GM18870 (cell line): ENCODE results near the gene KDM2A.
"Not testable (repeated sequence)": the region's sequence is repeated elsewhere in the genome, so short reads cannot be mapped to it uniquely, and the experiment has no call there.

Experiments used
- ATAC-seq: cut with Tn5 transposase; IDR thresholded peaks from one replicate; pipeline ENCODE4 v1.9.1; 2021; ENCODE audit warnings: moderate library complexity; ENCODE audit not compliant: unreplicated experiment

KDM2A gene

DNA sequence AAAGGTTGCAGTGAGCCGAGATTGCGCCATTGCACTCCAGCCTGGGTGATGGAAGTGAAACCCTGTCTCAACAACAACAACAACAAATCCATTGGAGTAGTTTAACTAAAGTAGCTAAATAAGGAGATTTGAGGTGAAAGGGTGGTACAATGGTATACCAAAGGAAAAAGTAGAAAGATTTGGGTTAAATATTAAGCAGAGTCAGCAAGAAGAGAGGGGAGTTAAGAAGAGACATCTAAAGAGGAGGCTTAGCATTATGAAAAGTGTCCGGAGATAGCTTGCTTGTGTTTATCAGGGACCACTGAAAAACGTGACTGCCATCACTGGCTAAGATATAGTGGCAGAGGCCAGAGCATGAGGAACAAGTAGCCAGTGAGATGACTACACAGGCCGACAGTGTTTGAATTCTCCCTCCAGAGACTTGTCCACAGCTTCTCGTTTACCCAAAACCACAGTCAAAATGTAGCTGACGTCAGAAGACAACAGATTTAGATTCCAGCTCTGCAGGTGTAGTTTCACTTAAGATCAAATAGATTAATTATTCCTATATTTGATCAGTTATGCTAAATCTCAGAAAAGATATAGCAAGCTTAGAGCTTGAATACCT, 114.6 kb downstream of the KDM2A start:
- no peak for ATAC-seq

DNA sequence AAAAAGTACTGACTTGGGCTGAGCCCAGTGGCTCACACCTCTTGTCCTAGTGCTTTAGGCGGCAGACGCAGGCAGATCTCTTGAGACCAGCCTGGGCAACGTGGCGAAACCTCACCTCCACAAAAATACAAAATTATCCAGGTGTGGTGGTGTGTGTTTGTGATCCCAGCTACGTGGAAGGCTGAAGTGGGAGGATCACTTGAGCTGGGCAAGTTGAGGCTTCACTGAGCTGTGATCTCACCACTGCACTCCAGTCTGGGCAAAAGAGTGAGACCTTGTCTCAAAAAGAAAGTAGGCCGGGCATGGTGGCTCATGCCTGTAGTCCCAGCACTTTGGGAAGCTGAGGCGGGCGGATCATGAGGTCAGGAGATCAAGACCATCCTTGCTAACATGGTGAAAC, 115.5 kb downstream of the KDM2A start:
- ATAC-seq: not testable (repeated sequence)

DNA sequence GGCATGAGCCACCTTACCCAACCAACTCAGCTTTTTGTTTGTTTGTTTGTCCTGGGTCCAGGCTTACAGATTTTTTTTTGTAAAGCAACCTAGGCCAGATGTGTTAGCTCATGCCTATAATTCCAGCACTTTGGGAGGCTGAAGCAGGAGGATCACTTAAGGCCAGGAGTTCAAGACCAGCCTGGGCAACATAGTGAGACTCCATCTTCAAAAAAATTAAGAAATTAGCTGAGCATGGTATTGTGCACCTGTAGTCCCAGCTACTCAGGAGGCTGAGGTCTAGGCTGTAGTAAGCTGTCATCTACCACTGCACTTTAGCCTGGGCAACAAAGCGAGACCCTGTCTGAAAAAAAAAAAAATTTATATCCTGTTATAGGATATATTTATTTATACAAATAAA, 118.5 kb downstream of the KDM2A start:
- ATAC-seq: no peak

DNA sequence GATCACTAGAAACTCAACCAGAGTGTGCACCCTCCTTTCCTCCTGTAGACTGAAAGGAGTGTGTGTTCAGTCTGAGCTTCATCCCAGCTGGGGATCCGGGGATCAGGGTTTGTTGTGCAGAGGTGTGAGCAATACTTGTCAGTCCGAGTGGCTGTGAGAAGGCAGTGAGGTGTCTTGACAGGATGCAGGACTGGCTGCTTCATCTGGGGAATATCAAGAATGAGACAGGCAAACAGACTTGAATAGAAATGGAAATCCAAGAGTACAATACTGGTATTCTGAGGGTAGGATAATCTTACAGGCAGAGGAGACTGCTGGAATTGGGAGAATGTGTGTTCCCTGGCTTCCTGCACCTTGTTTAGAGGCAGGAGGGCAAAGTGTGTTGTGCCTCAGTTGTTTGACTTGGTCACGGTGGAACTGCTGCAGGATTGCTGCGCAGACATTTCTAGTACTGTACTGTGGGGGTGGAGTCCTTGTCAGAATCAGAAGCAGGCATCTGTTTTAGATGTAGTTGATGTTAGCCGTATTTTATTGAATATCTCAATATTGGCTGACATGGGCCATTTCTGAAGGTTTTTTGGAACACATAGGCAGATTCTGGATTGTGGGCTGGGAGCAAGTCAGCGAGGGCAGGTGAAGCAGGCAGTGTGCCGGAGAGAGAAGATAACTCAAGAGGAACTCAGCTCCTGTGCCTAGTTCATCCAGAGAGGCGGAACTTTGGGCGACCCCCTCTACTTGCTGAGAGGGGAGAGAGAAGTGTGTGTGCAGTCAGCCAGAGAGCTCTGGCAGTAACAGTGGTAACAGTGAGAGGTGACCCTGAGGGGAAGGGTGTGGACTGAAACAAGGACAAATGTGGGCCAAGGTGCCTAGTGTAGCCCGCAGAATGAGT, 120.1 kb downstream of the KDM2A start:
- ATAC-seq: no peak

DNA sequence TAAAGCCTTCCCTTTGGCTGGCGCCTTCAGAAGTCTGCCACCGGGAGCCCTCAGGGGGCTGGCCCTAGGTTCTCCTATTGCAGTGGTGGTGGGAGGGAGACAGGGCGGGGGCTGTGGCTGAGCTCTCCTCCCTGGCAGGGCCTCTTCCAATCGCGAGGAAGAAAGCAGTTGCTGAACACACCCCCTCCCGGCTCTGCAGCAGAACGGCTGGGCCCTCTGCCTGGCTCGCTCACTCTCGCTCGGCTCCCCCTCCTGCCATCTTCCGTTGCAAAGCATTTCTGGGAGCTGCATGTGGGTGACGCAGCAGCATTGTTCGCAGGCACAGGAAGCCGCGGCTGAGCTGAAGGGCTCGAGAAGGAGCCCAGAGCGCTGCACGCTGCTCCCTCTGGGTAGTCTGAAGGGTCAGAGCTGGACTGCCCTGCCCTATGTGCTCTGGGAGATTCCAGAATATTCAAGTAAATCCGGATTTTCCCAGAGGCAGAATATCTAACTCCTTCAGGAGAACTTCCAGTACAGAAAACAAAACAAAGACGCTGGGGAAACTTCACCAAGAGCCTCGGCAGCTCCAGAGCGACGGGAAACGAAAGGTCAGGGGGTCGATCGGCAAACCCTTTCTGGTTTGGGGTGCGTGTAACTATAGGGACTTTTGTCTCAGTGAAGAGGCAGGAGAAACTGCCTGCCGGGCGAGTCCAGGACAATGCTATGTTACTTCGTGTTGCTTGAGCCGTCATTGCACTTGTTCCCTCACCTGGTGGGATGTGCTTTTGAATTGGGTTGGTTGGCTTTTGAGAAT, 120.9 kb downstream of the KDM2A start:
- peak; percentile 70 for ATAC-seq

DNA sequence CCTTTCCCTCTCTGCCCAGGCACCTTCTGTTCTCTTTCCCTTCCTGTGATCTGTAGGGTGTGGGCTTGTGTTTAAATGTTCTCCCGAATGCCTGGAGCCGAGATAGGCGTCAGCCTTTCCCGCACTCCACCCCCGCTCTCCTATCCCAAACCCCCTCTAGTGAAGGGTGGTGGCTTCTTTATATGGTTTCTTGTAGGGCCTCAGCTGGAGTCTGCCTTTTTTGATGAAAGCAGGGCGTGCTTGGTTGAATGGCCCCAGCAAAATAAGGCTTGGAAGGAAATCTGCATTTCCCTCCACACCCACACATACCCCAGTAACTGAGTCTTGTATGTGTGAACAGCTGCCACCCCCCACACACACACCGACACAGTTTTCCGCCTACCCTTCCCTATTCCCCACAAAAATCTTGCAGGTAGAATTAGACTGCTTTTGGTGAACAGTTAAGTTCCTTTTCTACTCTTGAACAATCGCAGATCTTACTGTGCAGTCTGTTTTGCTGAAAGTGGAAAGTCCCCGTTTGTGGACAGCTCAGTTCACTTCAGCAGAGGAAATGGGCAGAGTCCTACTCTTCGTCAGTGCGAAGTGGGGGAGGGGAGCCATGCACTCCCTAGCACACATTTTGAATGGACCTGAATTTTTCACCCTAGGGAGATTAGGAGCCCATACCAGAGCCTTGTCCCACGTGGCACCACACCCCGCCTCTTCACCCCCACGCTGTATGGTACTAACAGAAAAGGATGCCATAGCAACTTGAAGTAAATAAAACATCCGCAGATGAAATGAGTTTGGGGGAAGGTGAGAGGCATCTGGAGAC, 121.7 kb downstream of the KDM2A start:
- ATAC-seq: no peak

DNA sequence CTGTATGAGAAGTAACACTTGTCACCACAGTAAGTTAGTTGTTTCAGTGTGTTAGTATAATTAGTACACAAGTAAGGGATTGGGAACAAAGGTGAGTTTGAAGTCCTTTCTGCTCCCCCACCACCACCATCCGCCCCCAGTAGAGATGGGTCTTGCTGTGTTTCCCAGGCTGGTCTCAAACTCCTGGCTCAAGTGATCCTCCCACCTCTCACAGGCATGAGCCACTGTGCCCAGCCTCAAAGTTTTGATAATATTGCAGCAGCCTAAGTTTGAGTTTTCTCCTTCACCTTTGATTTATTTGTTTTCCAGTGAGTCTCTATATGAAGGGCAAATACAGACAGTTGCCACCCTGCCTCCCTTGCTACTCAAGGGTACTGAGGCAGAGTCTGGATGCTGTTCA, 123.5 kb downstream of the KDM2A start:
- ATAC-seq: no peak

DNA sequence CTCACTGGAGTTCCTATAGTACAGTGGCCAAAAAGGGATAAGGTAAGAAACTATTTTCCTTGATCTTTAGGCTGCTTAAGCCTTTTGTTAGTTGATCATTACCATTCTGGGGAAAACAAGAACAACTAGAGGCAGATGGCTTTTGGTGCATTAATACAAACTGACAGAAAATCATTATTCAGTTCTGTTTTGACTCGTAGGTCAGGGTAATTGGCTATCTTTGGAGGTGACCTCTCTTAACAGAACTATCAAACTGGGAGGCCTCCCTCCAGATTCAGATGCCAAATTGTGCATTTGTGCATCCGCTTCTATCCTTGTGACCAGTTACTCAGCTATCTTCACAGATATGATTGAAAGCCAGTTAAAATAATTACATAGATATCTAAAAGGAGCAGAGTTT, 124.0 kb downstream of the KDM2A start:
- no peak for ATAC-seq

DNA sequence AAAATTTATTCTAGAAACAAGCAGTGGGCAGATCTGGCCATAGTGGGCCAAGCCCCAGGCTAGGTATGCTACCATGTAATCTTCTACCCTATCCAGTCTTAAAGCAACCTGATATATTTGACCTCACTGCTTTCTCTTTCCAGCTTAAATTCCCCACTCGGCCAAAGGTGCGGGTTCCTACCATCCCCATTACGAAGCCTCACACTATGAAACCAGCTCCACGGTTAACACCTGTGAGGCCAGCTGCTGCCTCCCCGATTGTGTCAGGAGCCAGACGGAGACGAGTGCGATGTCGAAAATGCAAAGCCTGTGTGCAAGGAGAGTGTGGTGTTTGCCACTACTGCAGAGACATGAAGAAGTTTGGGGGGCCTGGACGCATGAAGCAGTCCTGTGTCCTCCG, 126.0 kb downstream of the KDM2A start:
- ATAC-seq: no peak

DNA sequence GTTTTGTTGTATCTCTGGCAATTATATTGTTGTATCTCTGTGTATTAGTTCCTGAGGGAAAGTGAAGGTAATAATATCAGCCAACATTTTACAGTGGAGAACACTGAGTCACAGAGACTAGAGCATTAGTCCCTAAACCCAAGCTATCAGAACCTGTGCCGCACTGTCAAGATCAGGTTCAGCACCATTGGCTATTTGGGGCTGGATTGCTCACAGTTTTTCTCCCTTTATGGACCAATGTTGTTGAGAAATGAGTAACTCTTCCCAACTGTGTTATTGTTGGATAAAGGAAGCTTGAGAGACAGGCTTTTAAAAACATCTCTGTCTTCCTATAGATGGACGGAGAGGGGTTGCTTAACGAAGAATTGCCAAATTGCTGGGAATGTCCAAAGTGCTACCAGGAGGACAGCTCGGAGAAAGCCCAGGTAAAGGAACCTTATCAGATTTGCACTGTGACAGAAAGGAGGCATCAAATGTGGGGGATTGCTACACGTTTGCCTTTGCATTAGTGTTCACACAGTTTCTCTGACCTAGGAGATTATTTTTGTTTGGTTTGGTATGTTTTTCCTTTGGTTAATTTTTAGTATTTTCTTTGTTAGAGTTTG, 129.0 kb downstream of the KDM2A start:
- no peak for ATAC-seq

DNA sequence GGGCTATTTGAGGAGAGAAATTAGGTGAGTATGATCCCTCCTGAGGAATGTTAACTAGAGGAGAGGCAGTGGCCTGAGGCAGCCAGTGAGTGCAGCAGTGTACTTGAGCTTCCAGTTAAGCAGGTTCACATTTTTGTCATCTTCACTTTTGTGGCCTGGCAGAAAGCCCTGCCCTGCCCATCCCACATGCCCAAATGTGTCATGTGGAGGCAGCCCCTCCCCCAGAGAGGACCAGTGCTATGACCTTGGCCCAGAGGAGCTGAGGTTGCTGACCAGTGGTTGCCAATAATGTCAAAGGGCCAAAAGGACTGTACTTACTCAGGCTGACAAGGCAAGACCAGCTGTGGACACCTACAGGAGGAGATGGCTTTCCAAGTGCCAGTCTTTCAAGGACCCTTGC, 129.6 kb downstream of the KDM2A start:
- ATAC-seq: no peak

DNA sequence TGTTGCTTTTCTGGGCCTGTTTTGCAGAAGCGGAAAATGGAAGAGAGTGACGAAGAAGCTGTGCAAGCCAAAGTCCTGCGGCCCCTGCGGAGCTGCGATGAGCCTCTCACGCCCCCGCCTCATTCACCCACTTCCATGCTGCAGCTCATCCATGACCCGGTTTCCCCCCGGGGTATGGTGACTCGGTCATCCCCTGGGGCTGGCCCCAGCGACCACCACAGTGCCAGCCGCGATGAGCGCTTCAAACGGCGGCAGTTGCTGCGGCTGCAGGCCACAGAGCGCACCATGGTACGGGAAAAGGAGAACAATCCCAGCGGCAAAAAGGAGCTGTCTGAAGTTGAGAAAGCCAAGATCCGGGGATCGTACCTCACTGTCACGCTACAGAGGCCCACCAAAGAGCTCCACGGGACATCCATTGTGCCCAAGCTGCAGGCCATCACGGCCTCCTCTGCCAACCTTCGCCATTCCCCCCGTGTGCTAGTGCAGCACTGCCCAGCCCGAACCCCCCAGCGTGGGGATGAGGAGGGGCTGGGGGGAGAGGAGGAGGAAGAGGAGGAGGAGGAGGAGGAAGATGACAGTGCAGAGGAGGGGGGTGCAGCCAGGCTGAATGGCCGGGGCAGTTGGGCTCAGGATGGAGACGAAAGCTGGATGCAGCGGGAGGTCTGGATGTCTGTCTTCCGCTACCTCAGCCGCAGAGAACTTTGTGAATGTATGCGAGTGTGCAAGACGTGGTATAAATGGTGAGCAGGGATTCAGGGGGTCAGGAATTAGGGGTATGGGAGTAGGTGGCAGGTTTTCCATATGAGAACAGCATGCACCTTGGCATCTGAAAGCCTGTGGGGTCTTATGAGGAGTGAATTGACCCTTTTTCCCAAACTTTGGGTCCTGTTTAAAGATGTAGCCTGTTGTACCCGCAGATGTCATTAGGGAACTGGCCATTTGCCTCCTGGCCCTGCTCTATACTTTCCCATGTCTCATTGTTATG, 131.3 kb downstream of the KDM2A start:
- ATAC-seq: no peak

DNA sequence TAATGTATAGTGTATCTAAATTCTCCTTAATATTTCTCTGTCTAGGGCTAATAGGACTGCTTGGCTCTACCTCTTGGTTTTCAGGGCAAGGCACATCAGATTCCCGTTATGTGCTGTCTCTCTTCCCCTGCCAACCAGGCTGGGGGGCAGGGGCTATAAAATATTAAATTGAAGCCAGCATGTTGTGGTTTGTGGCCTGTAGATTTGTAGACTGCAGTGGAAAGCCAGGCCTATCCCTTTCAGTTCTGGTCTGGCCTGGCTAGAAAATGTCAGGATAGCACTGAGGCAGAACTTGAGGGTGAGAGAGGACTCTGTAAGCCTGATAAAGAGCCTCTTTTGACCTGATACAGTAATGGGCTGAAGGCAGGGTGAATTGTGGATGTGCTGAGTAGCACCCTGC, 132.8 kb downstream of the KDM2A start:
- ATAC-seq: no peak

DNA sequence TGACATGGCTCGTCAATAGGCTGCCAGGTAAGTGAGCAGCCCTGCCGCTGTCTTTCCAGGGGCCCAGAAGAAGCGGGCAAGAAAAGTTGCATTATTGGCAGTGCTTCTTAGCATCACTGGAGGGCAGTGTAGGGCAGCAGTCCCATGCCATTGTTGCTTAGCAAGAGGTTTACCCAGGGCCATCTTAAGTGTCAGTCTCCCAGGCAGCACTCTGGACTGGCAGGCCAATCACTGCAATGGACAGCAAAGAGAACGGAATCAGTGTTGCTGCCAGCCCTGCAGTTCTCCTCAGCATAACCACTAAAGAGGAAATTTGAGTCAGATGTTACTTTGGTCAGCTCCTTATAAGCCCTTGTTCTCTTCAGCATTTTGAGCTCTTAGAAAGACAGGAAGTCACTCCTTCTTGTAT, 133.8 kb downstream of the KDM2A start:
- ATAC-seq: no peak

DNA sequence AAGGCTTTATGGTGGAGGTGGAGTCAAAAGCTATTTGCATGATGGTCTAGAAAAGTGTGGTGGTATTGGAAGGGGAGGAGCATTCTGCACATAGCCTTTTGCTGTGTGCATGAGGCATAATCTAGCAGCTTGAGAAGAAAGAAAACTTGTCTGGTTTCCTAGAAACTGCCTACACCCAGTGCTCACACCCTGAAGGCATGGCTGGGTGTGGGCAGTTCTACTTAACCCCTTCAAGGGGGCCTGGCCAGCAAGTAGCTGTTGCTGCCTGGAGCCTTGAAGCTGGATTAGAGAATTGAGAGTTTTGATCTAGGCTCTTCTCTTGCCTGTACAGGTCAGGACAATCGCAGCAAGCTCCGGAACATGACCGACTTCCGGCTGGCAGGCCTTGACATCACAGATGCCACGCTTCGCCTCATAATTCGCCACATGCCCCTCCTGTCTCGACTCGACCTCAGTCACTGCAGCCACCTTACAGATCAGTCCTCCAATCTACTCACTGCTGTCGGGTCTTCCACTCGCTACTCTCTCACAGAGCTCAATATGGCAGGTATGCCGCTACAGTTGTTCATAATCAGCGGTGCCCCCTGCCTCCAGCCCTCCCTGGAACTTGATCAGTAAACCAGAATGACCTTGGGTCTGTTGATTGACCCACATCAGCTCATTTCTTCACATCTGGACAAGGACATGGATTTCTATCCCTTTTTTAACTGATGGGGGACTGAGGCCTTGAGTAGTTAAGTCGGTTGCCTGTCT, 135.0 kb downstream of the KDM2A start:
- no peak for ATAC-seq

DNA sequence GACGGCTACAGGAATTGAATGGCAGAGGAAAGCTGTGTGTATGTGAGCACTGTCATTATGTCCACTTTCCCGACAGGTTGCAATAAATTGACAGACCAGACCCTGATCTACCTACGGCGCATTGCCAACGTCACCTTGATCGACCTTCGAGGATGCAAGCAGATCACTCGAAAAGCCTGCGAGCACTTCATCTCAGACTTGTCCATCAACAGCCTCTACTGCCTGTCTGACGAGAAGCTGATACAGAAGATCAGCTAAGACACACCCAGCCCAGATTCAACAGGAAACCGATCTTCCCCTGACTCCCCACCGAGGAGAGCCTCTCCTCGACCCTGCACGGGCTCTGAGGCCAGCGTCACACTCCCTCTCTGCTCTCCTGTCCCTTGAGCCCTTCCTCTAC, 135.7 kb downstream of the KDM2A start:
- ATAC-seq: no peak

DNA sequence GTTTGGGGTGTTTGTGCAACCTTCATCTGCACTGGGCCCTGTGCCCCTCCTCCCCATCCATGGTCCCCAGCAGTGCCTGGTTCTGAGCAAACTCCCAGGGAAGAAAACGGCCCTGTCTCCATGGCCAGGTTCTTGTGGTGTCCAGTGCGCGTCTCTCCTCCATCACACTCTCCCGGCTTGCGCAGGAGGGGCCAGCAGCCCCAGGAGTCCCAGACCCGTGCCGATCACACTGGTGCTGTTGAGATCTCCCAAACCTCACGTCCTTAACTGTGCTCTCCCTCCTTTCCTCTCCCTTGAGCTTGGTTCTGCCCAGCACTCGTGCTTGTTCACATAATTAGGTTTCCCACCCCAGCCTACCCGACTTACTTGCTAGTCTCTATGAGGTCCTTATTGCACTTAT, 136.3 kb downstream of the KDM2A start:
- no peak for ATAC-seq

DNA sequence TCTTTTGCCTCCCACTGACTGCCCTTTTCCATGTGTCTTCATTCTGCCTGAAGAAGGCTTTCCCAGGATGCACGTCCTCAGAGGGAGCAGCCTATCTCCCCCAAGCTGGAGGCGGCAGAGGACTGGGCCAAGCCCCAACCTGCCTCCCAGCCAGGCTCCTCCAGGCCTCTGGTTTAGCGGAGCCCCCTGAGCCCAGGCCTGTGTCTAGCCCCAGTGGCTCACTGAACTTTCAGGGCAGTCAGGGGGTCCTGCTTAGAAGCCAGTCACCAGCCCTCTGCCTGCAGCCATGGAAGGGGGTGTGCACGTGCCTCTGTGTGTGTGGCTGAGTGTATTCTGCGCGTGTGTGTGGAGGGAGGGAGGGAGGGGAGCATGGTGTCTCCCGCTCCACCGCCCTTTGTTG, 136.8 kb downstream of the KDM2A start:
- ATAC-seq: no peak
